DMS53 treated with DMSO at 0.1 percent for 48 hours (cell line): ENCODE results near the gene LARP4B.
"Not testable (repeated sequence)": the region's sequence is repeated elsewhere in the genome, so short reads cannot be mapped to it uniquely, and the experiment has no call there.

Source experiments
- DNase-seq: peaks from one replicate; lab custom pipeline; 2025; ENCODE audit not compliant: unreplicated experiment; lab: John Stamatoyannopoulos, UW

Gene LARP4B

GRCh38 chr10:958856-959255 is 27.4 kb upstream of the LARP4B start:
- DNase-seq = no peak

- no peak for DNase-seq
These were observed 26.6 kb upstream of the LARP4B start for GRCh38 chr10:958106-958505.

- DNase-seq = no peak
These were observed 24.3 kb upstream of the LARP4B start for GRCh38 chr10:955820-956217.

GRCh38 chr10:955127-955819 is 23.8 kb upstream of the LARP4B start:
- DNase-seq = no peak

- no peak for DNase-seq
These were observed 22.9 kb upstream of the LARP4B start for GRCh38 chr10:954396-954795.

- no peak for DNase-seq
These were observed 22.3 kb upstream of the LARP4B start for GRCh38 chr10:953836-954235.

GRCh38 chr10:949446-949845 is 17.9 kb upstream of the LARP4B start:
- no peak for DNase-seq

GRCh38 chr10:948347-948746 is 16.8 kb upstream of the LARP4B start:
- DNase-seq = no peak

GRCh38 chr10:947881-948280 is 16.4 kb upstream of the LARP4B start:
- no peak for DNase-seq

- no peak for DNase-seq
These were observed 15.5 kb upstream of the LARP4B start for GRCh38 chr10:947051-947450.

- no peak for DNase-seq
These were observed 14.3 kb upstream of the LARP4B start for GRCh38 chr10:945778-946177.

- no peak for DNase-seq
These were observed 12.7 kb upstream of the LARP4B start for GRCh38 chr10:944034-944831.

- no peak for DNase-seq
These were observed 12.0 kb upstream of the LARP4B start for GRCh38 chr10:943334-944033.

- DNase-seq = no peak
These were observed 7.6 kb upstream of the LARP4B start for GRCh38 chr10:938941-939678.

- DNase-seq = no peak
These were observed 3.4 kb upstream of the LARP4B start for GRCh38 chr10:934746-935406.

- not testable (repeated sequence) for DNase-seq
These were observed 2.7 kb upstream of the LARP4B start for GRCh38 chr10:934165-934564.

- no peak for DNase-seq
These were observed 1.1 kb upstream of the LARP4B start for GRCh38 chr10:932589-932988.

- peak; percentile 49 for DNase-seq
These were observed 730 bp downstream of the LARP4B start for GRCh38 chr10:930625-931325.

- no peak for DNase-seq
These were observed 1.4 kb downstream of the LARP4B start for GRCh38 chr10:929960-930624.

- DNase-seq = no peak
These were observed 4.4 kb downstream of the LARP4B start for GRCh38 chr10:927131-927530.
